DOHH2 (cell line): Measurements from ENCODE around the gene SLC25A1.

Experiments used
- H3F3A ChIP-seq: fragments of 200-600 bp; sonication (generic), shearing (Covaris generic); 2 replicates; pipeline ENCODE4 v1.6.0; 2016; ENCODE audit warnings: antibody characterized with exemption, mild to moderate bottlenecking; ENCODE audit not compliant: control insufficient read depth, insufficient read depth
- H3K27ac ChIP-seq: fragments of 200-600 bp; sonication (generic); 2 replicates; pipeline ENCODE4 v1.5.1; 2014; ENCODE audit warnings: low read depth, mild to moderate bottlenecking, low read length, moderate library complexity
- H3K27me3 ChIP-seq: fragments of 200-600 bp; sonication (generic); 2 replicates; pipeline ENCODE4 v1.6.1; 2014; ENCODE audit warnings: mild to moderate bottlenecking, low read length, mixed read lengths; ENCODE audit not compliant: control insufficient read depth
- H3K36me3 ChIP-seq: fragments of 200-600 bp; sonication (generic); 2 replicates; pipeline ENCODE4 v1.6.1; 2014; ENCODE audit warnings: mild to moderate bottlenecking, low read length, moderate library complexity, mixed read lengths; ENCODE audit not compliant: control insufficient read depth
- H3K4me1 ChIP-seq: fragments of 200-600 bp; sonication (generic); 2 replicates; pipeline ENCODE4 v1.6.1; 2014; ENCODE audit warnings: mild to moderate bottlenecking, low read length, mixed read lengths; ENCODE audit not compliant: control insufficient read depth
- H3K4me2 ChIP-seq: fragments of 200-600 bp; sonication (generic); 2 replicates; pipeline ENCODE4 v1.6.0; 2014; ENCODE audit warnings: mild to moderate bottlenecking, low read length, moderate library complexity
- H3K4me3 ChIP-seq: fragments of 200-600 bp; sonication (generic); 2 replicates; pipeline ENCODE4 v1.5.1; 2014; ENCODE audit warnings: mild to moderate bottlenecking, low read length, mixed read lengths
- H3K79me2 ChIP-seq: fragments of 200-600 bp; sonication (generic); 2 replicates; pipeline ENCODE4 v1.6.1; 2014; ENCODE audit warnings: mild to moderate bottlenecking, low read length, mixed read lengths; ENCODE audit not compliant: control insufficient read depth
- H3K9me2 ChIP-seq: fragments of 200-600 bp; sonication (generic); replicated peaks from 2 replicates; pipeline ENCODE4 v1.6.1; 2014; ENCODE audit warnings: mild to moderate bottlenecking, low read length, mixed read lengths; ENCODE audit not compliant: control insufficient read depth
- H3K9me3 ChIP-seq: fragments of 200-600 bp; sonication (generic); 2 replicates; pipeline ENCODE4 v1.6.1; 2014; ENCODE audit warnings: antibody characterized with exemption, low read length, mixed read lengths; ENCODE audit not compliant: control insufficient read depth, insufficient read depth
- H4K20me1 ChIP-seq: fragments of 200-600 bp; sonication (generic); 2 replicates; pipeline ENCODE4 v1.6.0; 2014; ENCODE audit warnings: low read depth, mild to moderate bottlenecking, antibody characterized with exemption, low read length, moderate library complexity; ENCODE audit not compliant: control insufficient read depth, insufficient read depth
- CTCF ChIP-seq: fragments of 200-600 bp; sonication (generic); IDR thresholded peaks from one replicate; pipeline ENCODE4 v1.5.1; 2014; ENCODE audit warnings: antibody characterized with exemption, mild to moderate bottlenecking, low read depth, low read length; ENCODE audit not compliant: poor library complexity, severe bottlenecking
- EZH2phosphoT487 ChIP-seq: fragments of 200-600 bp; sonication (generic); IDR thresholded peaks from 2 replicates; pipeline ENCODE4 v1.6.1; 2017; ENCODE audit warnings: borderline replicate concordance, mild to moderate bottlenecking, antibody characterized with exemption, low read length, moderate library complexity, mixed read lengths

The SLC25A1 gene

GRCh38 chr22:19218541-19219233, 40.2 kb upstream of the SLC25A1 start:
- Histone ChIP-seq H3F3A (no peaks in the 10 kb centered on the region), H3K4me3 (no peak overlapping the region), H3K27me3 (peaks cover 16% of the 10 kb centered on the region; the same call in 1 of the 2 replicates), H3K36me3 (no peaks in the 10 kb centered on the region), H3K4me1 (peaks cover 8% of the 10 kb centered on the region), H4K20me1 (no peaks in the 10 kb centered on the region), H3K4me2 (no peak overlapping the region), H3K79me2 (no peaks in the 10 kb centered on the region), H3K9me2 (no peaks in the 10 kb centered on the region), H3K27ac (no peak overlapping the region), H3K9me3 (no peaks in the 10 kb centered on the region)
- TF ChIP-seq EZH2phosphoT487: no peak
- no peak for TF ChIP-seq CTCF

DNA sequence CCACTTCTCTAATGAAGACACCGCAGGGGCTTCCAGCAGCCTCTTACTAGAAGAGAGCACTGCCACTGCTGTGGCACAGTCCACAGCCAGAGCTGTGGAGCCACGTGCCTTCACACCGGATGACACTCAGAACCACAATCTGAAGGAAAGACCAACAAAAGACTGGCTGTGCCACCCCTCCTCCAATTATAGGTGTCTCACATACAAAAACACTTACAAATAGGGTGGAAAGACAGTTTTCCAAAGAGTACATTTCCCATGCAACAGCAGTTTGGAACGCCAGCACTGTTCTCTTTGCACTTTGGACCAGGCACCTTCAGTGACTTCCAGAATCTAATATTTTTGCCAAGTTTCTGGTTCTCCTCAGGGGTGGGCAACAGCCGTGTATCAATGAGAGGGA, 38.0 kb upstream of the SLC25A1 start:
- Histone ChIP-seq H3K36me3 (no peaks in the 10 kb centered on the region), H3K4me2 (no peak overlapping the region), H3K9me2 (no peaks in the 10 kb centered on the region)

DNA sequence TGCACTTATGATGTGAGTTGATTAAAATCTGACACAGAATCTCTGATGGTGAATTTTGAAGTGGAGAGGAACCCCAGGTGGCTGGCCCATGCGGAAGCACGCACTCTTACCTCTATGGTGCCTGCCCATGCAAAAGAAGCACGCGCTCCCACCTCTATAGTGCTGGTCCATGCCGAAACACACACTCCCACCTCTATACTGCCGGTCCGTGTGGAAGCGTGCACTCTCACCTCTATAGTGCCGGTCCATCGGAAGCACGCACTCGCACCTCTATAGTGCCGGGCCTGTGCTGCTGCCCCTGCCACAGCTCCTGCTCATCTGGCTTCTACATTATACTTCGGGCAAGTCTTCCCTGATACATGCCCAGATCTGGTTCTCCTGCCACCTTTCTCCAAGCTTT, 36.8 kb upstream of the SLC25A1 start:
- Histone ChIP-seq H3F3A (no peaks in the 10 kb centered on the region), H3K4me2 (no peak overlapping the region), H3K9me2 (no peaks in the 10 kb centered on the region), H3K9me3 (no peaks in the 10 kb centered on the region), H3K27ac (no peak overlapping the region), H3K4me1 (peaks cover 20% of the 10 kb centered on the region), H3K4me3 (no peak overlapping the region), H3K27me3 (peaks cover 15% of the 10 kb centered on the region; the same call in 1 of the 2 replicates), H3K79me2 (no peaks in the 10 kb centered on the region), H4K20me1 (no peaks in the 10 kb centered on the region), H3K36me3 (no peaks in the 10 kb centered on the region)
- TF ChIP-seq EZH2phosphoT487 (no peak), CTCF (no peak)

More for the DNA sequence above, 38.0 kb upstream of the SLC25A1 start:
- Histone ChIP-seq H3K4me3 (no peak overlapping the region), H3K9me3 (no peaks in the 10 kb centered on the region), H3K27me3 (peaks cover 19% of the 10 kb centered on the region; the same call in 1 of the 2 replicates), H3K4me1 (peaks cover 20% of the 10 kb centered on the region), H4K20me1 (no peaks in the 10 kb centered on the region), H3K27ac (no peak overlapping the region), H3K79me2 (no peaks in the 10 kb centered on the region), H3F3A (no peaks in the 10 kb centered on the region)
- TF ChIP-seq EZH2phosphoT487 (no peak), CTCF (no peak)
